ENCODE measurements around the gene MKNK1.

DNA sequence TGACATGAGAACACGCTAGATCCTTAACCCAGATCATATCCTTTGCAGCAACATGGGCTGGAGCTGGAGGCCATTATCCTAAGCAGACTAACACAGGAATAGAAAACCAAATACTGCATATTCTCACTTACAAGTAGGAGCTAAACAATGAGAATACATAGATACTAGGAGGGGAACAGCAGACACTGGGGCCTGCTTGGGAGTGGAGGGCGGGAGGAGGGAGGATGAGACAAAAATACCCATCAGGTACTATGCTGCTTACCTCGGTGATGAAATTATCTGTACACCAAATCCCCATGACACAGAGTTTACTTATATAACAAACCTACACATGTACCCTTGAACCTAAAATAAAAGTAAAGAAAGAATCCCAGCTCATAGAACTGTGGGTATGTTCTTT is 13.8 kb upstream of the MKNK1 start:
- TF ChIP-seq, protein P1, sequence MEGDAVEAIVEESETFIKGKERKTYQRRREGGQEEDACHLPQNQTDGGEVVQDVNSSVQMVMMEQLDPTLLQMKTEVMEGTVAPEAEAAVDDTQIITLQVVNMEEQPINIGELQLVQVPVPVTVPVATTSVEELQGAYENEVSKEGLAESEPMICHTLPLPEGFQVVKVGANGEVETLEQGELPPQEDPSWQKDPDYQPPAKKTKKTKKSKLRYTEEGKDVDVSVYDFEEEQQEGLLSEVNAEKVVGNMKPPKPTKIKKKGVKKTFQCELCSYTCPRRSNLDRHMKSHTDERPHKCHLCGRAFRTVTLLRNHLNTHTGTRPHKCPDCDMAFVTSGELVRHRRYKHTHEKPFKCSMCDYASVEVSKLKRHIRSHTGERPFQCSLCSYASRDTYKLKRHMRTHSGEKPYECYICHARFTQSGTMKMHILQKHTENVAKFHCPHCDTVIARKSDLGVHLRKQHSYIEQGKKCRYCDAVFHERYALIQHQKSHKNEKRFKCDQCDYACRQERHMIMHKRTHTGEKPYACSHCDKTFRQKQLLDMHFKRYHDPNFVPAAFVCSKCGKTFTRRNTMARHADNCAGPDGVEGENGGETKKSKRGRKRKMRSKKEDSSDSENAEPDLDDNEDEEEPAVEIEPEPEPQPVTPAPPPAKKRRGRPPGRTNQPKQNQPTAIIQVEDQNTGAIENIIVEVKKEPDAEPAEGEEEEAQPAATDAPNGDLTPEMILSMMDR (IDR thresholded peaks at IDR 0.05): no peak
- TF ChIP-seq POLR2A (IDR thresholded peaks at IDR 0.05): no peak

All from stomach (tissue), 4 donors.